DOHH2 (cell line): ENCODE data around the gene TIPARP.

Experiments used
- H3F3A ChIP-seq: fragments of 200-600 bp; sonication (generic), shearing (Covaris generic); 2 replicates; pipeline ENCODE4 v1.6.0; 2016; ENCODE audit warnings: antibody characterized with exemption, mild to moderate bottlenecking; ENCODE audit not compliant: control insufficient read depth, insufficient read depth
- H3K27ac ChIP-seq: fragments of 200-600 bp; sonication (generic); 2 replicates; pipeline ENCODE4 v1.5.1; 2014; ENCODE audit warnings: low read depth, mild to moderate bottlenecking, low read length, moderate library complexity
- H3K27me3 ChIP-seq: fragments of 200-600 bp; sonication (generic); 2 replicates; pipeline ENCODE4 v1.6.1; 2014; ENCODE audit warnings: mild to moderate bottlenecking, low read length, mixed read lengths; ENCODE audit not compliant: control insufficient read depth
- H3K36me3 ChIP-seq: fragments of 200-600 bp; sonication (generic); 2 replicates; pipeline ENCODE4 v1.6.1; 2014; ENCODE audit warnings: mild to moderate bottlenecking, low read length, moderate library complexity, mixed read lengths; ENCODE audit not compliant: control insufficient read depth
- H3K4me1 ChIP-seq: fragments of 200-600 bp; sonication (generic); 2 replicates; pipeline ENCODE4 v1.6.1; 2014; ENCODE audit warnings: mild to moderate bottlenecking, low read length, mixed read lengths; ENCODE audit not compliant: control insufficient read depth
- H3K4me2 ChIP-seq: fragments of 200-600 bp; sonication (generic); 2 replicates; pipeline ENCODE4 v1.6.0; 2014; ENCODE audit warnings: mild to moderate bottlenecking, low read length, moderate library complexity
- H3K4me3 ChIP-seq: fragments of 200-600 bp; sonication (generic); 2 replicates; pipeline ENCODE4 v1.5.1; 2014; ENCODE audit warnings: mild to moderate bottlenecking, low read length, mixed read lengths
- H3K79me2 ChIP-seq: fragments of 200-600 bp; sonication (generic); 2 replicates; pipeline ENCODE4 v1.6.1; 2014; ENCODE audit warnings: mild to moderate bottlenecking, low read length, mixed read lengths; ENCODE audit not compliant: control insufficient read depth
- H3K9me2 ChIP-seq: fragments of 200-600 bp; sonication (generic); replicated peaks from 2 replicates; pipeline ENCODE4 v1.6.1; 2014; ENCODE audit warnings: mild to moderate bottlenecking, low read length, mixed read lengths; ENCODE audit not compliant: control insufficient read depth
- H3K9me3 ChIP-seq: fragments of 200-600 bp; sonication (generic); 2 replicates; pipeline ENCODE4 v1.6.1; 2014; ENCODE audit warnings: antibody characterized with exemption, low read length, mixed read lengths; ENCODE audit not compliant: control insufficient read depth, insufficient read depth
- H4K20me1 ChIP-seq: fragments of 200-600 bp; sonication (generic); 2 replicates; pipeline ENCODE4 v1.6.0; 2014; ENCODE audit warnings: low read depth, mild to moderate bottlenecking, antibody characterized with exemption, low read length, moderate library complexity; ENCODE audit not compliant: control insufficient read depth, insufficient read depth
- CTCF ChIP-seq: fragments of 200-600 bp; sonication (generic); IDR thresholded peaks from one replicate; pipeline ENCODE4 v1.5.1; 2014; ENCODE audit warnings: antibody characterized with exemption, mild to moderate bottlenecking, low read depth, low read length; ENCODE audit not compliant: poor library complexity, severe bottlenecking
- EZH2phosphoT487 ChIP-seq: fragments of 200-600 bp; sonication (generic); IDR thresholded peaks from 2 replicates; pipeline ENCODE4 v1.6.1; 2017; ENCODE audit warnings: borderline replicate concordance, mild to moderate bottlenecking, antibody characterized with exemption, low read length, moderate library complexity, mixed read lengths

The TIPARP gene

GRCh38 chr3:156718622-156719306, 44.4 kb downstream of the TIPARP start:
- no peaks in the 10 kb centered on the region for H3K9me3 ChIP-seq
- H3K4me3 ChIP-seq: no peak overlapping the region
- no peak overlapping the region for H3K27ac ChIP-seq
- peaks cover 4% of the 10 kb centered on the region; the same call in 1 of the 2 replicates for H4K20me1 ChIP-seq
- peaks cover 10% of the 10 kb centered on the region; the same call in 1 of the 2 replicates for H3K36me3 ChIP-seq
- H3K9me2 ChIP-seq: no peaks in the 10 kb centered on the region
- no peak overlapping the region for H3K4me2 ChIP-seq
- TF ChIP-seq EZH2phosphoT487 (no peak), CTCF (no peak)
- no peaks in the 10 kb centered on the region for H3K27me3 ChIP-seq
- no peaks in the 10 kb centered on the region for H3K79me2 ChIP-seq
- H3K4me1 ChIP-seq: no peaks in the 10 kb centered on the region
- H3F3A ChIP-seq: peaks cover 7% of the 10 kb centered on the region

GRCh38 chr3:156720826-156721225, 46.4 kb downstream of the TIPARP start:
- Histone ChIP-seq H3K36me3 (peaks cover 4% of the 10 kb centered on the region; the same call in 1 of the 2 replicates), H3F3A (peaks cover 7% of the 10 kb centered on the region), H3K4me1 (no peaks in the 10 kb centered on the region), H3K9me2 (no peaks in the 10 kb centered on the region), H3K9me3 (no peaks in the 10 kb centered on the region), H3K27me3 (no peaks in the 10 kb centered on the region), H3K27ac (no peak overlapping the region), H3K4me3 (no peak overlapping the region), H3K79me2 (no peaks in the 10 kb centered on the region), H4K20me1 (peaks cover 4% of the 10 kb centered on the region; the same call in 1 of the 2 replicates), H3K4me2 (no peak overlapping the region)
- TF ChIP-seq EZH2phosphoT487 (no peak), CTCF (no peak)

GRCh38 chr3:156721687-156722618, 47.6 kb downstream of the TIPARP start:
- H3K4me1 ChIP-seq: no peaks in the 10 kb centered on the region
- no peaks in the 10 kb centered on the region for H3K36me3 ChIP-seq
- H3K4me3 ChIP-seq: no peak overlapping the region
- TF ChIP-seq CTCF (no peak), EZH2phosphoT487 (no peak)
- H3K79me2 ChIP-seq: no peaks in the 10 kb centered on the region
- H3F3A ChIP-seq: peaks cover 7% of the 10 kb centered on the region
- H4K20me1 ChIP-seq: no peaks in the 10 kb centered on the region
- H3K27me3 ChIP-seq: no peaks in the 10 kb centered on the region
- no peaks in the 10 kb centered on the region for H3K9me3 ChIP-seq
- no peaks in the 10 kb centered on the region for H3K9me2 ChIP-seq
- no peak overlapping the region for H3K27ac ChIP-seq
- no peak overlapping the region for H3K4me2 ChIP-seq
